OCI-LY7 (cell line): Measurements from ENCODE around the gene MMP20.

Source experiments
- EZH2phosphoT487 ChIP-seq: fragments of 200-600 bp; sonication (generic); IDR thresholded peaks from 2 replicates; pipeline ENCODE4 v1.6.1; 2018; ENCODE audit warnings: low read depth, borderline replicate concordance, mild to moderate bottlenecking, mixed run types, antibody characterized with exemption, low read length, moderate library complexity, mixed read lengths
- TF ChIP-seq, protein P1 (sequence below): fragments of 200-600 bp; sonication (generic); conservative IDR thresholded peaks from 2 replicates; pipeline ENCODE4 v1.5.1; 2014; ENCODE audit warnings: mild to moderate bottlenecking, antibody characterized with exemption, low read length, moderate library complexity, mixed read lengths

DNA sequence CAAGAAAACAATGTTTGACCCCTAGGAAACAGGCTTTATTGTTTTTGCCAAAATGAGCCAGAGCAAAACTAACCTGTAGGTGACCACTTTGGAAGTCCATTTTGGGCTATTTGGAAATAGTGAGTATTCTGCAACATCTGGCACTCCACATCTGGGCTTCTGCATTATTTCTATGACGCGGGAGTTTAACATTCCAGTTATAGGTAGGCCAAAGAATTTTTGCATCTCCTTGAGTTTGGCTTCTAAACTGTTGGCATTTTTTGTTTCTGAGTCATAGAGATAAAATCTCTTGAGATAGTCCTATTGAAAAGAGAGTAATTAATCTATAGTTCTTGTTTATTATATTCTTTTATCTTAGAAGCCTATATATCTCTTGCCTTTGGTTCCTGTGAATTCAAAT, 97.4 kb downstream of the MMP20 start:
- TF ChIP-seq, protein P1, sequence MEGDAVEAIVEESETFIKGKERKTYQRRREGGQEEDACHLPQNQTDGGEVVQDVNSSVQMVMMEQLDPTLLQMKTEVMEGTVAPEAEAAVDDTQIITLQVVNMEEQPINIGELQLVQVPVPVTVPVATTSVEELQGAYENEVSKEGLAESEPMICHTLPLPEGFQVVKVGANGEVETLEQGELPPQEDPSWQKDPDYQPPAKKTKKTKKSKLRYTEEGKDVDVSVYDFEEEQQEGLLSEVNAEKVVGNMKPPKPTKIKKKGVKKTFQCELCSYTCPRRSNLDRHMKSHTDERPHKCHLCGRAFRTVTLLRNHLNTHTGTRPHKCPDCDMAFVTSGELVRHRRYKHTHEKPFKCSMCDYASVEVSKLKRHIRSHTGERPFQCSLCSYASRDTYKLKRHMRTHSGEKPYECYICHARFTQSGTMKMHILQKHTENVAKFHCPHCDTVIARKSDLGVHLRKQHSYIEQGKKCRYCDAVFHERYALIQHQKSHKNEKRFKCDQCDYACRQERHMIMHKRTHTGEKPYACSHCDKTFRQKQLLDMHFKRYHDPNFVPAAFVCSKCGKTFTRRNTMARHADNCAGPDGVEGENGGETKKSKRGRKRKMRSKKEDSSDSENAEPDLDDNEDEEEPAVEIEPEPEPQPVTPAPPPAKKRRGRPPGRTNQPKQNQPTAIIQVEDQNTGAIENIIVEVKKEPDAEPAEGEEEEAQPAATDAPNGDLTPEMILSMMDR, result no peak
- no peak for TF ChIP-seq EZH2phosphoT487
